HepG2 (cell line): Measurements from ENCODE around the gene BORCS5. TPM values are rescaled to one million over a fixed set of nuclear protein-coding genes. Genes with fewer than 3 reads are reported as not detected.

Source experiments
- CEBPG ChIP-seq: IDR thresholded peaks from 2 replicates; pipeline ENCODE4 v1.6.1; 2016
- DNMT3B ChIP-seq: conservative IDR thresholded peaks from 2 replicates; pipeline ENCODE4 v1.6.1; 2016; ENCODE audit warnings: missing biosample characterization, control low read depth
- DPF2 ChIP-seq: sonication (generic); formaldehyde crosslinking; IDR thresholded peaks from 2 replicates; pipeline ENCODE4 v1.4.0; 2020; ENCODE audit warnings: mild to moderate bottlenecking, low read depth, missing genetic modification reagents, borderline replicate concordance
- EHMT2 ChIP-seq: fragments of 200-600 bp; sonication (generic); IDR thresholded peaks from 2 replicates; pipeline ENCODE4 v1.7.0; 2017; ENCODE audit warnings: antibody characterized with exemption, low read depth, low read length, borderline replicate concordance
- FOXP1 ChIP-seq, 2 experiments: fragments of 450-650 bp in 1 of 2; IDR thresholded peaks; 2 replicates each; pipeline ENCODE4 v1.6.1; 2017 to 2018; ENCODE audit warnings: antibody characterized with exemption in 1 of 2
- KLF6 ChIP-seq: IDR thresholded peaks from 2 replicates; pipeline ENCODE4 v1.8.0; 2016; ENCODE audit warnings: missing biosample characterization, missing genetic modification reagents
- ONECUT2 ChIP-seq: sonication (generic); formaldehyde crosslinking; IDR thresholded peaks from 2 replicates; pipeline ENCODE4 v1.4.0; 2020; ENCODE audit warnings: missing genetic modification reagents
- TCF7 ChIP-seq: sonication (generic); IDR thresholded peaks from 2 replicates; pipeline ENCODE4 v1.6.1; 2016; ENCODE audit warnings: antibody characterized with exemption, low read depth
- TEAD3 ChIP-seq: optimal IDR thresholded peaks from 2 replicates; pipeline ENCODE3; 2016; ENCODE audit warnings: borderline replicate concordance
- TSC22D2 ChIP-seq: sonication (generic); formaldehyde crosslinking; IDR thresholded peaks from 2 replicates; pipeline ENCODE4 v1.5.1; 2020; ENCODE audit warnings: missing genetic modification reagents, mild to moderate bottlenecking, borderline replicate concordance
- WIZ ChIP-seq: sonication (generic); formaldehyde crosslinking; IDR thresholded peaks from 2 replicates; pipeline ENCODE4 v1.5.1; 2020; ENCODE audit warnings: mild to moderate bottlenecking, missing genetic modification reagents
- ZFY ChIP-seq: sonication (generic); formaldehyde crosslinking; IDR thresholded peaks from 2 replicates; pipeline ENCODE4 v1.4.0; 2020; ENCODE audit warnings: missing genetic modification reagents
- ZNF772 ChIP-seq: sonication (generic); formaldehyde crosslinking; IDR thresholded peaks from 2 replicates; pipeline ENCODE4 v1.5.0; 2020; ENCODE audit warnings: mild to moderate bottlenecking, missing genetic modification reagents
- ZSCAN31 ChIP-seq: sonication (generic); formaldehyde crosslinking; IDR thresholded peaks from 2 replicates; pipeline ENCODE4 v1.5.0; 2020; ENCODE audit warnings: low read depth, mild to moderate bottlenecking, missing genetic modification reagents
- ZSCAN5A ChIP-seq: sonication (generic); formaldehyde crosslinking; IDR thresholded peaks from 2 replicates; pipeline ENCODE4 v1.8.0; 2022; ENCODE audit warnings: mild to moderate bottlenecking, missing genetic modification reagents, borderline replicate concordance
- polyA plus RNA-seq, 8 experiments: library from polyadenylated mRNA; depleted of rRNA in 3 of 8; stranded (reverse) in 7 of 8; unstranded in 1 of 8; fragments of >200 nt; fragmentation: Illumina TruSeq in 4 of 8; extraction: Trizol in 4 of 8; gene quantifications; 2 replicates each; pipeline versions ENCODE4 v1.2.1 to v1.2.3, GENCODE V29; 2011 to 2016; ENCODE audit warnings: low read depth in 4 of 8, missing spikeins in 1 of 8, mixed read lengths in 1 of 8; ENCODE audit not compliant: insufficient read depth in 1 of 8
- total RNA-seq, 5 experiments: library from RNA; depleted of rRNA; stranded (reverse); fragments of >200 nt; fragmentation: Illumina TruSeq; extraction: Trizol; gene quantifications; 2 replicates each; pipeline ENCODE4 v1.2.3, GENCODE V29; 2016; ENCODE audit warnings: low read depth in 1 of 5
- TF ChIP-seq, protein P1 (sequence below): sonication (generic); formaldehyde crosslinking; IDR thresholded peaks from 2 replicates; pipeline ENCODE4 v1.5.0; 2020; ENCODE audit warnings: missing genetic modification reagents
- TF ChIP-seq, protein P2 (sequence below): sonication (generic); formaldehyde crosslinking; conservative IDR thresholded peaks from 2 replicates; pipeline ENCODE4 v1.4.0; 2020; ENCODE audit warnings: missing genetic modification reagents
- TF ChIP-seq, protein P3 (sequence below): sonication (generic); formaldehyde crosslinking; IDR thresholded peaks from 2 replicates; pipeline ENCODE4 v1.8.1; 2023; ENCODE audit warnings: mild to moderate bottlenecking, moderate library complexity, missing genetic modification reagents
- TF ChIP-seq, protein P4 (sequence below): sonication (generic); formaldehyde crosslinking; IDR thresholded peaks from 2 replicates; pipeline ENCODE4 v1.4.0; 2020; ENCODE audit warnings: missing genetic modification reagents

The BORCS5 gene
- total and polyA plus RNA-seq, 2 of the 13 experiments (the other 11 are each of a cell fraction or from before 2014, with no cell fraction given): 3.9 to 4.7 TPM

DNA sequence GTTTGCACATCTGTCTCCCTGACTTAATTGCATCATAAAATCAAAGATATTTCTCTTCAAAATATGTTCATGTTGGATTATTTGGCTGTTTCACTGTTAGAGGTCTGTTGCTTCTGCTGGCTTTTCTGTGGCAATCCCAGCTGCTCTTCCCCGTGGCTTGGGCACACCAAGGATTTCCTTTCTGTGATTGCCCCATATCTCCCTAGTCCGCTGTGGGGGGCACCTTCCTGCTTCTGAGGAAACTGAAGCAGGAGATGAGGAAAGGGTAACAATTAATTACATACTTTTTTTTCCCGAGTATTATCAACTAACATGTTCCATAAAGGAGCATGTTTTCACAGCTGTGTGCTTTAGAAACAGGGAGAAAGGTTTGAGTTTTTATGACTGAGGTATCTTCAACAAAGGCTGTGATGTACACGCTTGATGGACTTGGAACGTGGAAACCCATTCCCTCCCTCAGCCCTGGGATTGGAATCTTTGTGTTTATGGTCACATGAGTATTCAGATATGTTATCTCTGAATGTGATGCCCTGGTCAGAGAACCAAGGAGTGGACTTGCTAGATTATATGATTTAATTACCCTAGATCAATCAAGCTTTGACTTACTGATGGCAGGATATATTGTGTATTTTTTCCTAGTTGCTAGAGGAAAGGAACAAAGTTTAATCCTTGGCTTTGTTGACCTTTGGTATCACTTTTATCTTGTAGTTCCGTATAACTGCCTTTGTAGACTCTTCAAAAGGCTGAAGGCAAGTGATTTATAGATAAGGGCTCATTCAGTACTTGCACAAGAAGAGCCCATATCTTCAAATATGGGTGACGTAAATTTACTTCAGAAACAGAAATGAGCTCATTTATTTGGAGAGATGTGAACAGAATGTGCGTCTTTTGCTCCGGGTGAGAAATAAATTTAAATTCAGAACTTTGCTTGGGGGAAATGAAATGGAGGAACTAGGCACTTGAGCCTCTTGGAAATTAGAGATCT lies 46.7 kb downstream of the BORCS5 start (continued):
- TF ChIP-seq FOXP1 (IDR thresholded peaks at IDR 0.05) (no peak), FOXP1 (CRISPR knock-in tag; IDR thresholded peaks at IDR 0.05) (peak; percentile 72), ZSCAN5A (CRISPR knock-in tag) (no peak), EHMT2 (peak; percentile 46; the same call in 1 of the 2 replicates), TSC22D2 (no peak), TEAD3 (CRISPR knock-in tag) (peak; percentile 57), ZFY (CRISPR knock-in tag) (0 out of 2 replicates have a peak, but pooled peaks have one; percentile 3), TCF7 (peak; percentile 97), CEBPG (peak; percentile 80), ONECUT2 (CRISPR knock-in tag) (peak; percentile 48), KLF6 (0 out of 2 replicates have a peak, but pooled peaks have one; percentile 31), DPF2 (CRISPR knock-in tag) (peak; percentile 60; the same call in 1 of the 2 replicates), ZNF772 (CRISPR knock-in tag) (peak; percentile 22; the same call in 1 of the 2 replicates), ZSCAN31 (CRISPR knock-in tag) (no peak), DNMT3B (0 out of 2 replicates have a peak, but pooled peaks have one; percentile 44), WIZ (CRISPR knock-in tag) (no peak)
- TF ChIP-seq, protein P1, sequence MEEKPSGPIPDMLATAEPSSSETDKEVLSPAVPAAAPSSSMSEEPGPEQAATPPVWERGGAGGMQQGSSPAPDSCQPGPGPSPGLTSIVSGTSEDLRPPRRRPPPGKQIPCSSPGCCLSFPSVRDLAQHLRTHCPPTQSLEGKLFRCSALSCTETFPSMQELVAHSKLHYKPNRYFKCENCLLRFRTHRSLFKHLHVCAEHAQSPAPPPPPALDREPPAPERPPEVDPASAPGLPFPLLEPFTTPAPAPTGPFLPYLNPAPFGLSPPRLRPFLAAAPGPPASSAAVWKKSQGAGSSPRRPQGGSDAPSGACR (CRISPR knock-in tag): 0 out of 2 replicates have a peak, but pooled peaks have one; percentile 28
- TF ChIP-seq, protein P2, sequence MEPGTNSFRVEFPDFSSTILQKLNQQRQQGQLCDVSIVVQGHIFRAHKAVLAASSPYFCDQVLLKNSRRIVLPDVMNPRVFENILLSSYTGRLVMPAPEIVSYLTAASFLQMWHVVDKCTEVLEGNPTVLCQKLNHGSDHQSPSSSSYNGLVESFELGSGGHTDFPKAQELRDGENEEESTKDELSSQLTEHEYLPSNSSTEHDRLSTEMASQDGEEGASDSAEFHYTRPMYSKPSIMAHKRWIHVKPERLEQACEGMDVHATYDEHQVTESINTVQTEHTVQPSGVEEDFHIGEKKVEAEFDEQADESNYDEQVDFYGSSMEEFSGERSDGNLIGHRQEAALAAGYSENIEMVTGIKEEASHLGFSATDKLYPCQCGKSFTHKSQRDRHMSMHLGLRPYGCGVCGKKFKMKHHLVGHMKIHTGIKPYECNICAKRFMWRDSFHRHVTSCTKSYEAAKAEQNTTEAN: peak; percentile 55; the same call in 1 of the 2 replicates
- TF ChIP-seq, protein P3, sequence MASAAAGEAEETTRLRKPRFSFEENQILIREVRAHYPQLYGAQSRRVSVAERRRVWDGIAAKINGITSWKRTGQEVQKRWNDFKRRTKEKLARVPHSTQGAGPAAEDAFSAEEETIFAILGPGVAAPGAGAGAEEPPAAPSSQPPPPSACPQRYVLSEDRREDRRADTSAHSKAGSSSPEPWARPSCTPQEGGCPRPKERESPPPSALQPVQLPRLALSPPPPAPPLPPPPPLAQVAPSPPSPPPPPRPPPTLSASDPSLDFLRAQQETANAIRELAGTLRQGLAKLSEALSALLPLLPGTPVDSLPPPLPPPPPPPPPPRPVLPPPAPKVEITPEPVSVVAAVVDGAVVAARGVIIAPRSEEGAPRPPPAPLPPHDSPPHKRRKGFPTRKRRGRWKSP (CRISPR knock-in tag): no peak
- TF ChIP-seq, protein P4, sequence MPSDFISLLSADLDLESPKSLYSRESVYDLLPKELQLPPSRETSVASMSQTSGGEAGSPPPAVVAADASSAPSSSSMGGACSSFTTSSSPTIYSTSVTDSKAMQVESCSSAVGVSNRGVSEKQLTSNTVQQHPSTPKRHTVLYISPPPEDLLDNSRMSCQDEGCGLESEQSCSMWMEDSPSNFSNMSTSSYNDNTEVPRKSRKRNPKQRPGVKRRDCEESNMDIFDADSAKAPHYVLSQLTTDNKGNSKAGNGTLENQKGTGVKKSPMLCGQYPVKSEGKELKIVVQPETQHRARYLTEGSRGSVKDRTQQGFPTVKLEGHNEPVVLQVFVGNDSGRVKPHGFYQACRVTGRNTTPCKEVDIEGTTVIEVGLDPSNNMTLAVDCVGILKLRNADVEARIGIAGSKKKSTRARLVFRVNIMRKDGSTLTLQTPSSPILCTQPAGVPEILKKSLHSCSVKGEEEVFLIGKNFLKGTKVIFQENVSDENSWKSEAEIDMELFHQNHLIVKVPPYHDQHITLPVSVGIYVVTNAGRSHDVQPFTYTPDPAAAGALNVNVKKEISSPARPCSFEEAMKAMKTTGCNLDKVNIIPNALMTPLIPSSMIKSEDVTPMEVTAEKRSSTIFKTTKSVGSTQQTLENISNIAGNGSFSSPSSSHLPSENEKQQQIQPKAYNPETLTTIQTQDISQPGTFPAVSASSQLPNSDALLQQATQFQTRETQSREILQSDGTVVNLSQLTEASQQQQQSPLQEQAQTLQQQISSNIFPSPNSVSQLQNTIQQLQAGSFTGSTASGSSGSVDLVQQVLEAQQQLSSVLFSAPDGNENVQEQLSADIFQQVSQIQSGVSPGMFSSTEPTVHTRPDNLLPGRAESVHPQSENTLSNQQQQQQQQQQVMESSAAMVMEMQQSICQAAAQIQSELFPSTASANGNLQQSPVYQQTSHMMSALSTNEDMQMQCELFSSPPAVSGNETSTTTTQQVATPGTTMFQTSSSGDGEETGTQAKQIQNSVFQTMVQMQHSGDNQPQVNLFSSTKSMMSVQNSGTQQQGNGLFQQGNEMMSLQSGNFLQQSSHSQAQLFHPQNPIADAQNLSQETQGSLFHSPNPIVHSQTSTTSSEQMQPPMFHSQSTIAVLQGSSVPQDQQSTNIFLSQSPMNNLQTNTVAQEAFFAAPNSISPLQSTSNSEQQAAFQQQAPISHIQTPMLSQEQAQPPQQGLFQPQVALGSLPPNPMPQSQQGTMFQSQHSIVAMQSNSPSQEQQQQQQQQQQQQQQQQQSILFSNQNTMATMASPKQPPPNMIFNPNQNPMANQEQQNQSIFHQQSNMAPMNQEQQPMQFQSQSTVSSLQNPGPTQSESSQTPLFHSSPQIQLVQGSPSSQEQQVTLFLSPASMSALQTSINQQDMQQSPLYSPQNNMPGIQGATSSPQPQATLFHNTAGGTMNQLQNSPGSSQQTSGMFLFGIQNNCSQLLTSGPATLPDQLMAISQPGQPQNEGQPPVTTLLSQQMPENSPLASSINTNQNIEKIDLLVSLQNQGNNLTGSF: no peak
